ENCODE measurements around the gene TRIM24. TPM values are rescaled to one million over a fixed set of nuclear protein-coding genes. Genes with fewer than 3 reads are reported as not detected.

Gene TRIM24
- polyA plus RNA-seq, 3 donors = 3.5 to 8.9 (median 6.0) TPM

GRCh38 chr7:138542183-138542582 is 82.1 kb downstream of the TRIM24 start:
- H3K79me2 ChIP-seq (ENCODE audit: insufficient read depth, low read length) = peaks cover 12% of the 10 kb centered on the region
- no peak overlapping the region for H3K9ac ChIP-seq (ENCODE audit: insufficient read depth, low read length, poor library complexity, severe bottlenecking)
- no peak for TF ChIP-seq CTCF (IDR thresholded peaks at IDR 0.05)
- peaks cover 73 to 90% of the 10 kb centered on the region in 2 donors for H3K36me3 Mint-ChIP-seq
- H3K4me1 ChIP-seq (ENCODE audit: control insufficient read depth in 1 of 2, insufficient read depth in 2 of 2, low read length in 2 of 2) = peaks cover 0 to 3% of the 10 kb centered on the region in 2 donors
- no peak overlapping the region for H3K4me3 Mint-ChIP-seq
- no peaks in the 10 kb centered on the region for H4K20me1 ChIP-seq (ENCODE audit: insufficient read depth, low read length)
- H3K27ac ChIP-seq (ENCODE audit: low read depth in 1 of 2, low read length in 2 of 2) = no peak overlapping the region
- no peaks in the 10 kb centered on the region for H3K27me3 Mint-ChIP-seq (ENCODE audit: low read depth in 3 of 3)
- H3K27me3 ChIP-seq (ENCODE audit: control insufficient read depth in 2 of 2, insufficient read depth in 2 of 2, low read length in 2 of 2) = no peaks in the 10 kb centered on the region
- no peak overlapping the region for H2AFZ ChIP-seq (ENCODE audit: insufficient read depth, low read depth, low read length, poor library complexity, severe bottlenecking)
- H3K9me3 ChIP-seq (replicated peaks in 1 of 2; ENCODE audit: control insufficient read depth in 1 of 2, insufficient read depth in 1 of 2, low read length in 2 of 2) = peaks cover 0 to 3% of the 10 kb centered on the region in 2 donors
- H3K9me3 Mint-ChIP-seq = peaks cover 0 to 23% (median 10%) of the 10 kb centered on the region in 7 donors
- WGBS (ENCODE audit: insufficient coverage) = no CpG with 5 or more reads among the region's 2 CpGs
- H3K36me3 ChIP-seq (replicated peaks in 1 of 2; ENCODE audit: control insufficient read depth in 1 of 2, insufficient read depth in 2 of 2, low read length in 2 of 2) = peaks cover 52 to 97% of the 10 kb centered on the region in 2 donors
- DNase-seq = no peak
- no peak overlapping the region for H3K4me2 ChIP-seq (replicated peaks; ENCODE audit: extremely low read depth, low read length, poor library complexity, severe bottlenecking)
- no peak overlapping the region for H3K4me3 ChIP-seq (replicated peaks in 1 of 3; ENCODE audit: low read depth in 2 of 3, low read length in 3 of 3)
- no peak overlapping the region for H3K27ac Mint-ChIP-seq
- intact Hi-C loops (cut with micrococcal nuclease) = no loop called here
- H3K4me1 Mint-ChIP-seq = no peaks in the 10 kb centered on the region

- H3K9me3 Mint-ChIP-seq = peaks cover 2 to 25% (median 10%) of the 10 kb centered on the region in 7 donors
- peaks cover 78 to 87% of the 10 kb centered on the region in 2 donors for H3K36me3 Mint-ChIP-seq
- no peak overlapping the region for H3K27ac Mint-ChIP-seq
Measured at GRCh38 chr7:138543739-138544138, 83.7 kb downstream of the TRIM24 start.

More at GRCh38 chr7:138543739-138544138, 83.7 kb downstream of the TRIM24 start:
- peaks cover 0 to 6% of the 10 kb centered on the region in 2 donors for H3K9me3 ChIP-seq (replicated peaks in 1 of 2; ENCODE audit: control insufficient read depth in 1 of 2, insufficient read depth in 1 of 2, low read length in 2 of 2)
- H2AFZ ChIP-seq (ENCODE audit: insufficient read depth, low read depth, low read length, poor library complexity, severe bottlenecking) = no peak overlapping the region
- H3K4me2 ChIP-seq (replicated peaks; ENCODE audit: extremely low read depth, low read length, poor library complexity, severe bottlenecking) = no peak overlapping the region
- no peaks in the 10 kb centered on the region for H3K4me1 ChIP-seq (ENCODE audit: control insufficient read depth in 1 of 2, insufficient read depth in 2 of 2, low read length in 2 of 2)
- H3K9ac ChIP-seq (ENCODE audit: insufficient read depth, low read length, poor library complexity, severe bottlenecking) = no peak overlapping the region
- no peaks in the 10 kb centered on the region for H4K20me1 ChIP-seq (ENCODE audit: insufficient read depth, low read length)
- no peaks in the 10 kb centered on the region for H3K27me3 ChIP-seq (ENCODE audit: control insufficient read depth in 2 of 2, insufficient read depth in 2 of 2, low read length in 2 of 2)
- no peak for DNase-seq
- no peak overlapping the region for H3K4me3 ChIP-seq (replicated peaks in 1 of 3; ENCODE audit: low read depth in 2 of 3, low read length in 3 of 3)
- WGBS (ENCODE audit: insufficient coverage) = 100% methylated on average over 2 of the region's 2 CpGs
- Mint-ChIP-seq H3K27me3 (ENCODE audit: low read depth in 3 of 3) (no peaks in the 10 kb centered on the region), H3K4me1 (no peaks in the 10 kb centered on the region), H3K4me3 (no peak overlapping the region)
- no peak overlapping the region for H3K27ac ChIP-seq (ENCODE audit: low read depth in 1 of 2, low read length in 2 of 2)
- H3K36me3 ChIP-seq (replicated peaks in 1 of 2; ENCODE audit: control insufficient read depth in 1 of 2, insufficient read depth in 2 of 2, low read length in 2 of 2) = peaks cover 56 to 95% of the 10 kb centered on the region in 2 donors
- intact Hi-C loops (cut with micrococcal nuclease) = no loop called here
- peaks cover 12% of the 10 kb centered on the region for H3K79me2 ChIP-seq (ENCODE audit: insufficient read depth, low read length)
- no peak for TF ChIP-seq CTCF (IDR thresholded peaks at IDR 0.05)

Data from CD14-positive monocyte (primary cell).